AG08395 (cell line): ENCODE data around the gene FMNL3.
A peak's percentile ranks its signal among the peaks of the same experiment; 100 is the strongest.

ENCODE experiments used
- DNase-seq: peaks from one replicate; pipeline ENCODE4 v3.0.0; 2012; ENCODE audit warnings: mixed read lengths, low spot score

Gene FMNL3

DNA sequence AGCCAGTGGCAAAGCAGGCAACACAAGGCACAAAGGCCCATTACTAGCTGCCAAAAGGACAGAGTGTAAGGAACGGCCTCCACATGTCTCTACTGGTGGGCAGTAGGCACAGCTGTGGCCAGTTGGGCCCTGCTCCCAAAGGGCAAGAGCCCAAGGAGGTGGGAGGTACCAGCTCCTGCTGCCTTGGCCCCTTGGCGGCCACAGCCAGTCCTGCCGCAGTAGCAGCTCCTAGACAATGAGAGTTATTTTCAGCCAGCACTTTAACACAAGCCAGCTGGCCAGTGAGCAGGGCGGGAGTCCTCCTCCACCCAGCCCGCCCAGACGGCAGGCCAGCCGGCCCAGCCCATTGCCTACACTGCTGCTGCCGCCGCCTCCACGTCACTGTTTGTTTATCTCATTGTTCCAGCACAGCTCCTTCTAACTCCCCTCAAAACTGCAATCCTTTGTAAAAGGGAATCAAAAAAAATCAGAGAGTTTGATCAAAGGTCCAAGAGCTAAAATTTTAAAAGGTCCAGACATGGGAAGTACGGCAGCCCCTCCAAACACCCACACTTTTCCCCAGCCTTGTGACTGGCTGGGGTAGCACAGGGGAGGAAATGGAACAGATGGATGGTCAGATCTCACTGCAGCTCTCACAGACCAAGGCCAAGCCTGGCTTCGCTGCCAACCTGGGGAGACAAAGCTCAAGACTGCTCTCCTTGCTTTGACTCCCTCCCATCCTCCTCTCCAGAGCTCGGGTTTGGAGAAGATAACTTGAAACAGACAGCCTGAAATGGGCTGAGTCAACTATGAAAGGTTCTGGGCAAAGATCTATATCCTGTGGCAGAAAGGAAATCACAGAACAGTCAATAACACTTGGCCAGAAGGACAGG is 33.5 kb downstream of the FMNL3 start:
- DNase-seq, result peak; percentile 96

GRCh38 chr12:49672301-49673217 is 34.6 kb downstream of the FMNL3 start:
- DNase-seq, result no peak

- no peak for DNase-seq
Observed at GRCh38 chr12:49671031-49671765, 36.0 kb downstream of the FMNL3 start.

DNA sequence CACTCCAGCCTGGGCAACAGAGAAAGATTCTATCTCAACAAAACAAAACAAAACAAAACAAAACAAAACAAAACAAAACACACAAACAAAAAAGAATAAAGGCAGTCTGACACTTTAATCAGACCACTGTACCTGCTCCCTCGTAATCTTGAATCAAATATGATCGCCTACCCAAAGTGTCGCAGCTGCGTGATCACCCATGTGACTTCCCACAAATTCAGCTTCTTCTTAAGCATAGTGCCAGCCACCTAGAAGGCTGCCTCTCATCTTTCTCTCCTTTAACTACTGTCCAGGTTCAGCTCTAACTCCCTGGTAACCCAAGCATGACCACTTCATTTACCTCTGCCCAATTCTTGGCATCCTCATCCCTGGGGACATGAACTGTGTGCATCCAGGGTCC is 37.4 kb downstream of the FMNL3 start:
- no peak for DNase-seq

GRCh38 chr12:49667325-49668090 is 39.7 kb downstream of the FMNL3 start:
- peak; percentile 47 for DNase-seq

GRCh38 chr12:49666176-49666575 is 41.0 kb downstream of the FMNL3 start:
- no peak for DNase-seq

GRCh38 chr12:49665384-49665783 is 41.8 kb downstream of the FMNL3 start:
- DNase-seq, result no peak

DNA sequence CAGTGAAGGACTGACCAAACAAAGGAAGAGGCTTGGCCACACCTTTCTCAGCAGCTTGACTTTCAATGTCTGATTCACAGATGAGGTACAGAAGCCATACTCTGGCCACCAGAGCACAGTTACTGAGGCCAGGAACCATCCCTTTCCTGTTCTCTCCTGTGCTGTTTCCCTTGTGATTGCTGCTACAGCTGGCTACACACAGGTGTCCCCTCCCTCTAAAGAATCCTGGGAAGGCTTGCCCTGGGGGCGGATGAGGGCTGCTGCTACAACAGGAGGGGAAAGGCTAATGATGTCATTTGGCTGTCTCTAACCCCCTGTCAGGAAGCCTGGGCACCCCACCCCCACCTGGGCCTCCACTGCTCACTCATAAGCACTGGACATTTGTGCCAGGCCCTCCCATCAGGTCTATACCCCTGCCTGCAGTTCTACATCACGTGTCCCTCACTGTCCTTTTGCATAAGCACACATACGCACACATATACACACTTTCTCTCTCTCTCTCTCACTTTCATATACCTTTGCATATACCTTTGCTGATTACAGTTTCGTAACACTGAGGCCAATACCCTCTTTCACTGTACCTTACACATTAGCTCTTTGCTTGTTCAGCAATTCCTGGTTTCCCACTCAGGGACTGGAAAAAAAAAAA is 42.5 kb downstream of the FMNL3 start:
- DNase-seq, result no peak

GRCh38 chr12:49664167-49664566 is 43.0 kb downstream of the FMNL3 start:
- no peak for DNase-seq

DNA sequence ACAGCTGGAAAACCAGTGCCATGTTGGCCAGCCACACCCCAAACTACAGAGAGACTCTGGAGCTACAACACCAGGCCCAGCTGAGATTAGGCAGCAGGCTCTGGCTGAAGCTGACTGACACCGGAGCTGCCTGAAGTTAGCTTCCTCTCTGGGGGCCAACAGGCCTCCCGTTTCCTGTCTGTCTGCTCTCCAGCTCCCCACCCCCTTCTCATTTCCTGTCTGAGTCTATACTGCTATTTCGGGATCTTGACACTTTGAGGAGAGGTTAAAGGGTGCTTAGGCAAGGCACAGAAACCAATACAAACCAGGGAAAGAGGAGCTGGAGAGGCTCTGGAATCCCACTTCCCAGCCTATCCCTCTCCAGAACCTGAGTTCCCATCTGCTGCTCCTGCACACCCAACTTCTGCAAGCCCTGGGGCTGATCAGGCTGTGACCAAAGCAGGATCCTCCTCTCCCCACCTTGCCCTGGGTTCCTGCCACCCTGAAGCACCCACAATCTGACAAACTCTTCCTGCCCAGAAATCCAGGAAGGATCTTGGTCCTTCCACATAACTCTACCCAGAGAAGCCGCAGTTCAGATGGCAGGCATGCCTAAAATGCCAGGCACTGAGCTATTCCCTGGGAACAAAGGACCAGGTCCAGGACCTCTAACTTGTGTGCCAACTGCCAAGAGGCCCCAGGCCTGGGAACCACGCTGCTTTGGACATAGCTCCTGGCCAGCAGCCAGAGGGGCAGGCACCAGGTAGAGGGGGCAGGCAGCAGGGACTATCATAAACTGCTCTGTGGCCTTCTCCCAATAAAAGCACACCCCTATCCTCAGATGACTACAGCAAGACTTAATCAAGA is 44.0 kb downstream of the FMNL3 start:
- peak; percentile 90 for DNase-seq

- DNase-seq, result no peak
Observed at GRCh38 chr12:49661746-49662145, 45.5 kb downstream of the FMNL3 start.

DNA sequence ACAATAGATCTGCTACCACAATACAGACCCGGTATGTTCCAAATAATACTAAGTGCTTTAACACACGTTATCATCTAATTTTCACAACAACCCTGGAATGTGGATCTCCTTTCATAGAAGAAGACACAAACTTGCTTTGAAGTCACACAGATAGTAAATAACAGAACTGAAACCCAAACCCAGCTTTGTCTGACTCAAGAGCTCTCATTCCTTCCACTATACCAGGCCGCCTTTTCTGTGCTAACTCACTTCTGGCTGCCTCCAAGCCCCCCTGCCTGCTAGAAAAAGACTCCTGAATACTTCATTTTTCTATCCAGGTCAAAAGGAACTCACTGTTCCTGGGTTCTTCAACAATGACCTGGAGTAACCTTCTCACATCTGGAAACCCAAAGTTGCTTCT is 46.0 kb downstream of the FMNL3 start:
- DNase-seq, result no peak

DNA sequence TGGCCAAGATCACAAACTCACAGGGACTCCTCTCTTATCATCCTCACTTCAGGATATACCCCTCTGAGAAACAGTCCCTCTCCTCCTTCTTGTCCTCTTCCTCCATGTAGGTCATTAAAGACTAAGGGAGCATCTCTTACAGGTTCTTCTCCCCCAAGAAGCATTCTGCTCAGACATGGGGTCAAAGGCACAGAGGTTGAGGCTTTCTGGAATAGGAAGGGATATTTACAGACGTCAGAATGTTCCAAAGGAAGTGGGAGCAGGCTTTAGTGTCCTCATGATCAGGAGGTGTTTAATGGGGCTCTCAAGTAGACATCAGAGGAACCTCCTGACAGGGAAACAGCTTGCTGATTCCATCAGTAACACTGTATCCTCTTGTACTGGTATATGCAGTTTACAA is 47.5 kb downstream of the FMNL3 start:
- DNase-seq, result no peak

GRCh38 chr12:49658276-49658675 is 48.9 kb downstream of the FMNL3 start:
- no peak for DNase-seq

DNA sequence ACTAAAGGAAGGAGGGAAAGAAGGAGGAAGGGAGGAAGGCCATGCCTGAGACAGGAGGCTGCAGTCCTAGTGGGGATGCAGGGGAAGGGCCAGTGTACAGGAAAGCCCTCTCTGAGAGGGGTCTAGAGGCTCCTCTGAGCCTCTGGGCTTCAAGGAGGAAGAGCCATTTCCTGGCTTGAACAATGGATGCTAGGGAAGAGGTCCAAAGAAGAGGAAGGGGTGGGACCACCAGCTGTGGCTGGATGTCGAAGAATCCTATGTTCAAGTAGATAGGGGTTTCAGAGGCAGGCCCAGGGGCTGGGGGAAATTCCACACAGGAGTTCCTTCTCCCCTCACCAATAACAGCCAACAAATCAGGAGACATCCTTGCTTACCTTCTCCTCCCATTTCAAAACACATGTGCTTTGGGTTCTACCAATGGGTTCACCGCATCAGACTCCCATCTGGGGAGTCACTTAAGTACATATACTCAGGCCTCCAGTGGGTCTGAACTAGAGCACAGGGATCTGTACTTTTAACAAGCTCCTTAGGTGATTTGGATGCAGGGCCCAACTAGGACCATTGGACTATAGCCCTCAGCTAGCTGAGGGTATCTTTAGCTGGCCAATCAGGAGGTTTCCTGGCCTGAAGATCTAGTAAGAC is 51.5 kb downstream of the FMNL3 start:
- DNase-seq, result no peak

DNA sequence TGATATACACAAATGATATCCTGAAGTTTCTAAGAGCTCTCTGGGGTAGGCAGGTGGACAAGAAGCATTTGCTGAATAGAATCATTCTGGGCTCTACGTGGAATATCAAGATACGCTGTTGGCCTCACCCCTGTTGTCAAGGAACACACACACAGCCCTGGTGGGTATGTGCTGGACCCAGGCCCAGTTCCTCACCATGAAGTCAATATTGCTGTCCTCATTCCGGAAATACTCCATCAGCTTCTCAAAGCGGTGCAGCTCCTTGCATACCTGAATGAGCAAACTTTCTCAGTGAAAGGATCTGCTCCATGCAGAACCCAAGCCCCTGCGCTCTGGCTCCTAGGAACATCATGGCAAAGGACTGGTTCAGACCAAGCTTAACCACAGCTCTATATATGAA is 52.5 kb downstream of the FMNL3 start:
- no peak for DNase-seq

- DNase-seq, result no peak
Observed at GRCh38 chr12:49652921-49653520, 54.2 kb downstream of the FMNL3 start.

DNA sequence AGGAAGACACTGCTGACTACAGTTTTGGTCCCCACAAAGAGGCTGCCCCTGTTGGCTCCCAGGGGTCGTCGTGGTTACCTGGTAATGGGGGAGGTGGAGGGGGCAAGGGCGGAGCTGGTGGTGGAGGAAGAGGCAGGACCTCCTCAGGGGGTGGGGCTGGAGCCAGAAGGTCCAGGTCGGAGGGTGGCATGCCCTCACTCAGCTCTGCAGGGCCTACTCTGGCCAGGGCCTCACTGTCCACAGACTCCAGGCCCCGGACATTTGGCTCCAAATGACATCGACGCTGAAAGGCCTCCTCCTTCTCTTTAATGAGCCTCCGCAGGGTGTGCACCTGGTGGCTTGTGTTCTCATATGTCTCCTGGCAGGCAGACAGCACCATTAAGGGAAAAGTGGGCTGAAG is 55.4 kb downstream of the FMNL3 start:
- no peak for DNase-seq

GRCh38 chr12:49649892-49650291 is 57.3 kb downstream of the FMNL3 start:
- DNase-seq, result no peak
